ENCODE measurements around the gene PHF1. TPM values are rescaled to one million over a fixed set of nuclear protein-coding genes. Genes with fewer than 3 reads are reported as not detected.
A peak's percentile ranks its signal among the peaks of the same experiment; 100 is the strongest.

PHF1 gene
- total and polyA plus RNA-seq, 2 of the 13 experiments (the other 11 are each of a cell fraction or from before 2014, with no cell fraction given): 25.4 to 61.9 TPM

DNA sequence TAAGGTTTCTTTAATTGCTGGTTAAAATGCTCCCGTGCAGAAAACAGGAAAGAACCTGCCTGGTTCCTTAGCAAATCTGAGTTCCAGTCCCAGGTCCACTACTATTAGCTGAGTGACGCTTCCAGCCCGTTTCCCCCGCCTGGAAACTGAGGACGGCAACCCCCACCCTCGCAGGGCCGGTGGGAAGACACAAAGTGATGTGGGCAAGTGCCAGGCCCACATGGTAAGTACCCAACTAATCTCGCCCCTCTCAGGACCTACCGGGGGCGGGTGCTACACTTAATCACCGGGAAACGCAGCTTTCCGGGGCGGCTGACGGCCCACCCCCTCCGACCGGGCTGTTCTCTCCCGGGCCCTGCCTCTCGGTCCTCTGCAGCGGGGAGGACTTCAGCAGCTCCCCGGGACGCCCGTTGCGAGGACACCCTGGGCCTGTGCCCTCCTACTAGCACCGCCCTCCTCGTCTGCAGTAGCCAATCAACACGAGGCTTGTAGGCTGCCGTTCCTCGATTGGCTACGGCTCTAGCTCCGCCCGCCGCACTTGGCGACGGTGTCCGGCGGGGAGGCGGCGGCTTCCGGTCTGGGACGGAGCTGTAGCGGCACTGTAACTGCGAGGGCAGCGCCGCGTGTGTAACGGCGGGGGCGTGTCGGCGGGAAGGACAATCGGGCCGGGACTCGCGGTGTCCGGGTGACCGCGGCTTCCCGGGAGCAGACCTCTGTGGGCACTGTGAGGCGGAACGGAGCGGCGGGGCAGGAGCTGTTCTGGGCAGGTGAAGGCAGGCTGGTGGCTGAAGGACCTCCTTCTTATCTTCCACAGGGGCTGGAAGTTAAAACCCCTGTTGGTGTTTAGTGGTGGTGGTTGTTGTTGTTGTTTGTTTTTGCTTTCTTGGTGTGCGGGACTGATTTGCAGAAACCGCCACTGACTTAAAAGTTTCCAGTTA, 43.5 kb downstream of the PHF1 start, which contains the start of gene ZBTB9 (continued):
- TF ChIP-seq, protein P1, sequence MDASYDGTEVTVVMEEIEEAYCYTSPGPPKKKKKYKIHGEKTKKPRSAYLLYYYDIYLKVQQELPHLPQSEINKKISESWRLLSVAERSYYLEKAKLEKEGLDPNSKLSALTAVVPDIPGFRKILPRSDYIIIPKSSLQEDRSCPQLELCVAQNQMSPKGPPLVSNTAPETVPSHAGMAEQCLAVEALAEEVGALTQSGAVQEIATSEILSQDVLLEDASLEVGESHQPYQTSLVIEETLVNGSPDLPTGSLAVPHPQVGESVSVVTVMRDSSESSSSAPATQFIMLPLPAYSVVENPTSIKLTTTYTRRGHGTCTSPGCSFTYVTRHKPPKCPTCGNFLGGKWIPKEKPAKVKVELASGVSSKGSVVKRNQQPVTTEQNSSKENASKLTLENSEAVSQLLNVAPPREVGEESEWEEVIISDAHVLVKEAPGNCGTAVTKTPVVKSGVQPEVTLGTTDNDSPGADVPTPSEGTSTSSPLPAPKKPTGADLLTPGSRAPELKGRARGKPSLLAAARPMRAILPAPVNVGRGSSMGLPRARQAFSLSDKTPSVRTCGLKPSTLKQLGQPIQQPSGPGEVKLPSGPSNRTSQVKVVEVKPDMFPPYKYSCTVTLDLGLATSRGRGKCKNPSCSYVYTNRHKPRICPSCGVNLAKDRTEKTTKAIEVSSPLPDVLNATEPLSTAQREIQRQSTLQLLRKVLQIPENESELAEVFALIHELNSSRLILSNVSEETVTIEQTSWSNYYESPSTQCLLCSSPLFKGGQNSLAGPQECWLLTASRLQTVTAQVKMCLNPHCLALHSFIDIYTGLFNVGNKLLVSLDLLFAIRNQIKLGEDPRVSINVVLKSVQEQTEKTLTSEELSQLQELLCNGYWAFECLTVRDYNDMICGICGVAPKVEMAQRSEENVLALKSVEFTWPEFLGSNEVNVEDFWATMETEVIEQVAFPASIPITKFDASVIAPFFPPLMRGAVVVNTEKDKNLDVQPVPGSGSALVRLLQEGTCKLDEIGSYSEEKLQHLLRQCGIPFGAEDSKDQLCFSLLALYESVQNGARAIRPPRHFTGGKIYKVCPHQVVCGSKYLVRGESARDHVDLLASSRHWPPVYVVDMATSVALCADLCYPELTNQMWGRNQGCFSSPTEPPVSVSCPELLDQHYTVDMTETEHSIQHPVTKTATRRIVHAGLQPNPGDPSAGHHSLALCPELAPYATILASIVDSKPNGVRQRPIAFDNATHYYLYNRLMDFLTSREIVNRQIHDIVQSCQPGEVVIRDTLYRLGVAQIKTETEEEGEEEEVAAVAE (CRISPR knock-in tag; IDR thresholded peaks at IDR 0.05; ENCODE audit: borderline replicate concordance): peak; percentile 100
- peak; percentile 56; the same call in 1 of the 2 replicates for TF ChIP-seq ZNF770 (CRISPR knock-in tag; IDR thresholded peaks at IDR 0.05)
- TF ChIP-seq, protein P2, sequence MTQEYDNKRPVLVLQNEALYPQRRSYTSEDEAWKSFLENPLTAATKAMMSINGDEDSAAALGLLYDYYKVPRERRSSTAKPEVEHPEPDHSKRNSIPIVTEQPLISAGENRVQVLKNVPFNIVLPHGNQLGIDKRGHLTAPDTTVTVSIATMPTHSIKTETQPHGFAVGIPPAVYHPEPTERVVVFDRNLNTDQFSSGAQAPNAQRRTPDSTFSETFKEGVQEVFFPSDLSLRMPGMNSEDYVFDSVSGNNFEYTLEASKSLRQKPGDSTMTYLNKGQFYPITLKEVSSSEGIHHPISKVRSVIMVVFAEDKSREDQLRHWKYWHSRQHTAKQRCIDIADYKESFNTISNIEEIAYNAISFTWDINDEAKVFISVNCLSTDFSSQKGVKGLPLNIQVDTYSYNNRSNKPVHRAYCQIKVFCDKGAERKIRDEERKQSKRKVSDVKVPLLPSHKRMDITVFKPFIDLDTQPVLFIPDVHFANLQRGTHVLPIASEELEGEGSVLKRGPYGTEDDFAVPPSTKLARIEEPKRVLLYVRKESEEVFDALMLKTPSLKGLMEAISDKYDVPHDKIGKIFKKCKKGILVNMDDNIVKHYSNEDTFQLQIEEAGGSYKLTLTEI (CRISPR knock-in tag; conservative IDR thresholded peaks at IDR 0.05): no peak
- TF ChIP-seq, protein P3, sequence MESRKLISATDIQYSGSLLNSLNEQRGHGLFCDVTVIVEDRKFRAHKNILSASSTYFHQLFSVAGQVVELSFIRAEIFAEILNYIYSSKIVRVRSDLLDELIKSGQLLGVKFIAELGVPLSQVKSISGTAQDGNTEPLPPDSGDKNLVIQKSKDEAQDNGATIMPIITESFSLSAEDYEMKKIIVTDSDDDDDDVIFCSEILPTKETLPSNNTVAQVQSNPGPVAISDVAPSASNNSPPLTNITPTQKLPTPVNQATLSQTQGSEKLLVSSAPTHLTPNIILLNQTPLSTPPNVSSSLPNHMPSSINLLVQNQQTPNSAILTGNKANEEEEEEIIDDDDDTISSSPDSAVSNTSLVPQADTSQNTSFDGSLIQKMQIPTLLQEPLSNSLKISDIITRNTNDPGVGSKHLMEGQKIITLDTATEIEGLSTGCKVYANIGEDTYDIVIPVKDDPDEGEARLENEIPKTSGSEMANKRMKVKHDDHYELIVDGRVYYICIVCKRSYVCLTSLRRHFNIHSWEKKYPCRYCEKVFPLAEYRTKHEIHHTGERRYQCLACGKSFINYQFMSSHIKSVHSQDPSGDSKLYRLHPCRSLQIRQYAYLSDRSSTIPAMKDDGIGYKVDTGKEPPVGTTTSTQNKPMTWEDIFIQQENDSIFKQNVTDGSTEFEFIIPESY (CRISPR knock-in tag; IDR thresholded peaks at IDR 0.05): no peak; the same call in 1 of the 2 replicates
- no peak for TF ChIP-seq ZNF326 (CRISPR knock-in tag; IDR thresholded peaks at IDR 0.05; ENCODE audit: borderline replicate concordance)
- peak; percentile 52; the same call in 1 of the 2 replicates for TF ChIP-seq PHF21A (CRISPR knock-in tag; IDR thresholded peaks at IDR 0.05)
- TF ChIP-seq, protein P4, sequence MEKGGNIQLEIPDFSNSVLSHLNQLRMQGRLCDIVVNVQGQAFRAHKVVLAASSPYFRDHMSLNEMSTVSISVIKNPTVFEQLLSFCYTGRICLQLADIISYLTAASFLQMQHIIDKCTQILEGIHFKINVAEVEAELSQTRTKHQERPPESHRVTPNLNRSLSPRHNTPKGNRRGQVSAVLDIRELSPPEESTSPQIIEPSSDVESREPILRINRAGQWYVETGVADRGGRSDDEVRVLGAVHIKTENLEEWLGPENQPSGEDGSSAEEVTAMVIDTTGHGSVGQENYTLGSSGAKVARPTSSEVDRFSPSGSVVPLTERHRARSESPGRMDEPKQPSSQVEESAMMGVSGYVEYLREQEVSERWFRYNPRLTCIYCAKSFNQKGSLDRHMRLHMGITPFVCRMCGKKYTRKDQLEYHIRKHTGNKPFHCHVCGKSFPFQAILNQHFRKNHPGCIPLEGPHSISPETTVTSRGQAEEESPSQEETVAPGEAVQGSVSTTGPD (CRISPR knock-in tag; IDR thresholded peaks at IDR 0.05): 0 out of 2 replicates have a peak, but pooled peaks have one; percentile 1
- peak; percentile 92 for TF ChIP-seq ZFP91 (CRISPR knock-in tag; IDR thresholded peaks at IDR 0.05; ENCODE audit: borderline replicate concordance)
- TF ChIP-seq MBNL3 (CRISPR knock-in tag; conservative IDR thresholded peaks at IDR 0.05): no peak
- peak; percentile 86 for TF ChIP-seq HNRNPLL (IDR thresholded peaks at IDR 0.05; ENCODE audit: low read depth, low read length, poor library complexity, severe bottlenecking)
- TF ChIP-seq RFXAP (CRISPR knock-in tag; IDR thresholded peaks at IDR 0.05; ENCODE audit: borderline replicate concordance): peak; percentile 93
- TF ChIP-seq KLF6 (CRISPR knock-in tag; IDR thresholded peaks at IDR 0.05): peak; percentile 92
